M059J (cell line): Measurements from ENCODE around the gene FRMPD2. TPM values are rescaled to one million over a fixed set of nuclear protein-coding genes. Genes with fewer than 3 reads are reported as not detected.

Experiments
- DNase-seq: peaks from one replicate; pipeline ENCODE4 v3.0.0-alpha.2; 2012; ENCODE audit warnings: low read depth
- total RNA-seq: library from RNA; depleted of rRNA; stranded (reverse); fragments of >200 nt; shearing (Covaris generic); gene quantifications from 2 replicates; pipeline ENCODE4 v1.2.3, GENCODE V29; 2014; rRNA removed

Gene FRMPD2
- total RNA-seq = not detected in 2 replicates

GRCh38 chr10:48274636-48275035 is at the start of gene FRMPD2:
TSS of gene FRMPD2 (minus strand) at chr10:48274696. CDS start at chr10:48274567, 129 bp downstream.
- DNase-seq = no peak

GRCh38 chr10:48322017-48322416 is 47.5 kb upstream of the FRMPD2 start:
- no peak for DNase-seq

GRCh38 chr10:48317321-48317990 is 43.0 kb upstream of the FRMPD2 start:
- DNase-seq = peak; percentile 52

- no peak for DNase-seq
These were observed 41.7 kb upstream of the FRMPD2 start for GRCh38 chr10:48316236-48316635.

GRCh38 chr10:48314107-48314506 is 39.6 kb upstream of the FRMPD2 start:
- DNase-seq = no peak

- peak; percentile 83 for DNase-seq
These were observed 35.3 kb upstream of the FRMPD2 start for GRCh38 chr10:48309711-48310226.

GRCh38 chr10:48307711-48308018 is 33.2 kb upstream of the FRMPD2 start:
- DNase-seq = no peak

- DNase-seq = peak; percentile 52
These were observed 32.6 kb upstream of the FRMPD2 start for GRCh38 chr10:48306870-48307710.

GRCh38 chr10:48306265-48306869 is 31.9 kb upstream of the FRMPD2 start, which contains the start of gene MAPK8:
TSS of gene MAPK8 (plus strand) at chr10:48306677. CDS start at chr10:48401661, 94,984 bp downstream.
- peak; percentile 80 for DNase-seq

GRCh38 chr10:48305905-48306264 is 31.4 kb upstream of the FRMPD2 start:
- no peak for DNase-seq

GRCh38 chr10:48302515-48303476 is 28.3 kb upstream of the FRMPD2 start:
- DNase-seq = no peak

GRCh38 chr10:48300556-48300955 is 26.1 kb upstream of the FRMPD2 start:
- no peak for DNase-seq

- DNase-seq = no peak
These were observed 25.2 kb upstream of the FRMPD2 start for GRCh38 chr10:48299692-48300091.

- DNase-seq = no peak
These were observed 24.6 kb upstream of the FRMPD2 start for GRCh38 chr10:48299066-48299465.

GRCh38 chr10:48296576-48297098 is 22.1 kb upstream of the FRMPD2 start:
- DNase-seq = no peak

GRCh38 chr10:48294431-48294830 is 19.9 kb upstream of the FRMPD2 start:
- no peak for DNase-seq

GRCh38 chr10:48292616-48293015 is 18.1 kb upstream of the FRMPD2 start:
- DNase-seq = no peak

- peak; percentile 57 for DNase-seq
These were observed 16.7 kb upstream of the FRMPD2 start for GRCh38 chr10:48291190-48291589.

- DNase-seq = no peak
These were observed 15.8 kb upstream of the FRMPD2 start for GRCh38 chr10:48290286-48290685.

- peak; percentile 48 for DNase-seq
These were observed 15.2 kb upstream of the FRMPD2 start for GRCh38 chr10:48289501-48290238.
